WTC11 (cell line): Measurements from ENCODE around the gene OPCML.

Experiments used
- PRDM15 ChIP-seq: sonication (generic); formaldehyde crosslinking; IDR thresholded peaks from 2 replicates; pipeline ENCODE4 v1.8.0; 2022; ENCODE audit warnings: missing genetic modification reagents
- USF2 ChIP-seq: sonication (generic); formaldehyde crosslinking; IDR thresholded peaks from 2 replicates; pipeline ENCODE4 v1.8.1; 2023; ENCODE audit warnings: mild to moderate bottlenecking, missing genetic modification reagents, moderate library complexity
- ZNF121 ChIP-seq: sonication (generic); formaldehyde crosslinking; IDR thresholded peaks from 2 replicates; pipeline ENCODE4 v1.8.0; 2023; ENCODE audit warnings: missing genetic modification reagents

GRCh38 chr11:132865623-132866022 lies 666.7 kb downstream of the OPCML start:
- no peak for TF ChIP-seq USF2
- no peak for TF ChIP-seq PRDM15
- TF ChIP-seq ZNF121, result no peak
